LNCaP clone FGC (cell line): Measurements from ENCODE around the gene TMEM151A.

Experiments
- DNase-seq: peaks from one replicate; pipeline ENCODE4 v3.0.0-alpha.2; 2011; ENCODE audit warnings: low read depth
- H3K4me3 ChIP-seq: 2 replicates; pipeline ENCODE4 v1.5.1; 2011; ENCODE audit warnings: mild to moderate bottlenecking, low read depth, low read length, control low read depth
- CTCF ChIP-seq: IDR thresholded peaks from 2 replicates; pipeline ENCODE4 v1.5.1; 2012; ENCODE audit warnings: mild to moderate bottlenecking; ENCODE audit not compliant: control insufficient read depth, insufficient read depth; ENCODE audit errors: extremely low read depth

TMEM151A gene

GRCh38 chr11:66344550-66345315 is 53.0 kb downstream of the TMEM151A start, which contains the start of gene BRMS1:
BRMS1 (minus strand) TSS chr11:66345104; CDS start chr11:66342234, 2,870 bp downstream.
- H3K4me3 ChIP-seq, result peak within 1 kb of the TSS; percentile 89
- peak; percentile 90 for DNase-seq
- TF ChIP-seq CTCF, result no peak

GRCh38 chr11:66345316-66345649 is 53.6 kb downstream of the TMEM151A start:
- DNase-seq, result no peak
- no peak for TF ChIP-seq CTCF
- H3K4me3 ChIP-seq, result peak overlapping the region; percentile 89
